Mesothelial cell of epicardium (in vitro differentiated cells): ENCODE measurements around the gene TBXAS1. TPM values are rescaled to one million over a fixed set of nuclear protein-coding genes. Genes with fewer than 3 reads are reported as not detected.

ENCODE experiments used
- DNase-seq, 2 experiments: peaks; one replicate each; pipeline ENCODE4 v3.0.0; 2021; ENCODE audit warnings: low spot score in 2 of 2; ENCODE audit not compliant: unreplicated experiment in 2 of 2
- H3K27ac Mint-ChIP-seq: 2 replicates; pipeline ENCODE4 v1.8.0; 2021; ENCODE audit warnings: mixed read lengths
- H3K27me3 Mint-ChIP-seq: 2 replicates; pipeline ENCODE4 v1.8.0; 2021; ENCODE audit warnings: low read depth, mixed read lengths
- H3K36me3 Mint-ChIP-seq: 2 replicates; pipeline ENCODE4 v1.8.0; 2021; ENCODE audit warnings: mixed read lengths
- H3K4me1 Mint-ChIP-seq: 2 replicates; pipeline ENCODE4 v1.8.0; 2021; ENCODE audit warnings: mixed read lengths
- H3K4me3 Mint-ChIP-seq: 2 replicates; pipeline ENCODE4 v1.8.0; 2021; ENCODE audit warnings: mild to moderate bottlenecking, moderate library complexity, mixed read lengths
- H3K9me3 Mint-ChIP-seq: 2 replicates; pipeline ENCODE4 v1.8.0; 2021; ENCODE audit warnings: mixed read lengths
- CTCF ChIP-seq: fragments of 200-600 bp; sonication (generic); IDR thresholded peaks from one replicate; pipeline ENCODE4 v1.5.0; 2021; ENCODE audit warnings: antibody characterized with exemption; ENCODE audit not compliant: unreplicated experiment
- total RNA-seq: library from RNA; stranded (reverse); gene quantifications from 3 replicates; pipeline ENCODE4 v1.2.1, GENCODE V29; 2021

TBXAS1 gene
- total RNA-seq, 1 donor from 2014 or later = 3.1 TPM

DNA sequence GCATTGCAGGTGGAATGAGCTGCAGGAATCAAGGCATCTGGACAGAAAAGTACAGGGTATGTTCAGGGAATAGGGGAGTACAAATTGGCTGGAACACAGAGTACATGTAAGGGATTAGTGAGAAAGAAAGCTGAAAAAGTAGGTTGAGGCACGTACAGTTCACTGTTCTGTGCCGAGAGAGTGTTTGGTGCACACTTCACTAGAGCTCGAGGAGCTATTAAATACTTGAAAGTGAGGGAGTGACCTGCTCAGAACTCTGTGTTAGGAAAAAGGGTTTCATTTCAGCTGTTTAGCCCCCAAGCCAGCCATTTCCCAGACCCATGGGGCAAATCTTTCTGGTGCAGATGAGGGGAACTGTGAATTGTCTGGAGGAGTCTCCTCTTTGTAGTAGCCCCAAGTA is 115.2 kb downstream of the TBXAS1 start:
- no peaks in the 10 kb centered on the region for H3K36me3 Mint-ChIP-seq
- peaks cover 27% of the 10 kb centered on the region for H3K27me3 Mint-ChIP-seq
- H3K27ac Mint-ChIP-seq = no peak overlapping the region
- H3K4me1 Mint-ChIP-seq = no peaks in the 10 kb centered on the region
- H3K4me3 Mint-ChIP-seq = no peak overlapping the region
- H3K9me3 Mint-ChIP-seq = peaks cover 20% of the 10 kb centered on the region
- DNase-seq = no peak
- TF ChIP-seq CTCF = no peak

GRCh38 chr7:139946533-139946932 is 117.5 kb downstream of the TBXAS1 start:
- H3K9me3 Mint-ChIP-seq = peaks cover 24% of the 10 kb centered on the region
- H3K27ac Mint-ChIP-seq = no peak overlapping the region
- no peak for DNase-seq
- H3K36me3 Mint-ChIP-seq = no peaks in the 10 kb centered on the region
- H3K4me3 Mint-ChIP-seq = no peak overlapping the region
- no peaks in the 10 kb centered on the region for H3K4me1 Mint-ChIP-seq
- peaks cover 12% of the 10 kb centered on the region for H3K27me3 Mint-ChIP-seq
- no peak for TF ChIP-seq CTCF

GRCh38 chr7:139947021-139947420 is 118.0 kb downstream of the TBXAS1 start:
- H3K9me3 Mint-ChIP-seq = peaks cover 24% of the 10 kb centered on the region
- no peaks in the 10 kb centered on the region for H3K4me1 Mint-ChIP-seq
- no peak overlapping the region for H3K4me3 Mint-ChIP-seq
- H3K27ac Mint-ChIP-seq = no peak overlapping the region
- TF ChIP-seq CTCF = no peak
- no peaks in the 10 kb centered on the region for H3K36me3 Mint-ChIP-seq
- DNase-seq = no peak
- H3K27me3 Mint-ChIP-seq = peaks cover 12% of the 10 kb centered on the region

DNA sequence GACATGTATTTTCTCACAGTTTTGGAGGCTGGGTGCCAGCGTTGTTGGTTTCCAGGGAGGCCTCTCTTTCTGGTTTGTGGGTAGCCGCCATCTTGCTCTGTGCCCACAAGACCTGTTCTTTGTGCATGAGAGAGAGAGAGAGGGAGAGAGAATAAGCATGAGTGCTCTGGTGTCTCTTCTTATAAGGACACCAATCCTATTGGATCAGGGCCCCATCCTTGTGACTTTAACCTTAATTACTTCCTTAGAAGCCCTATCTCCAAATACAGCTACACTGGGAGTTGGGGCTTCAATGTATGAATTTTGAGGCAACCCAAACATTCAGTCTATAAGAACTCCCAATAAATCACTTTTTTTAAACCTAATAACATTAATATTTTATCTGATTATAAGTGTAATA is 119.1 kb downstream of the TBXAS1 start:
- peaks cover 12% of the 10 kb centered on the region for H3K27me3 Mint-ChIP-seq
- H3K9me3 Mint-ChIP-seq = peaks cover 24% of the 10 kb centered on the region
- no peak overlapping the region for H3K27ac Mint-ChIP-seq
- H3K4me1 Mint-ChIP-seq = no peaks in the 10 kb centered on the region
- H3K36me3 Mint-ChIP-seq = no peaks in the 10 kb centered on the region
- TF ChIP-seq CTCF = no peak
- H3K4me3 Mint-ChIP-seq = no peak overlapping the region
- DNase-seq = no peak

DNA sequence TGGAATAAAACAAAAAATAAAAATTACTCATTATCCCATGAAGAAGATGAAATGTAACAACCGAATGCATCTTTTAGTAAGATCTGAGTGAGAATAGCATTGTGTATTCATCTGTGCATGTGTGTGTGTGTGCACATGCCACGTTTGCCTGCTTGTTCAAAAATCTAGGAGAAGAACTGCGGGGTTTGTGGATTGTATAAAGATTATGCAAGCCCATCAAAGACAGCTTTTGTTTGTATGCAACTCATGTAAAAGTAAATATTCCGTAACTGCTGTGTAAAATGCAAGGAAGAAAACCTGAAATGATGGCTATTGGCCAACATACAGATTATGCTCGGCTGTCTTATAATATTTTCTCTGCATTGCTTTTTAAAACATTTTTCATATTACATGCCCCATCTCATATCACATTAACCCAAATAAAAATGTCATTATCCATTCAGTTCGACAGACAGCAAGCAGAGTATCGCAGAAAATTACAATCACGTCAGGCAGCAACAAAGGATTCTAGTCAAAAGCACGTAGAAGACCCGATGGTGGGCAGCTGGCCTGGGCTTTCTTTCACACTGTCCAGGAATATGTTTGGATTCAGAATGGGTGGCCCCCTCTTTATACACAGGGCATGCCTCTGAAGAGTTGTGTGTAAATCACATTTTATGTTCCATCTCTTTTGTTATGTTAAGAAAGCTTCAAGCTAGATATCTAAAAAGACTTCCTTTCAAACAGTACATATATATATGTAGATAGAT is 119.7 kb downstream of the TBXAS1 start:
- Mint-ChIP-seq H3K9me3 (peaks cover 24% of the 10 kb centered on the region), H3K4me1 (peaks cover under 1% of the 10 kb centered on the region), H3K36me3 (no peaks in the 10 kb centered on the region), H3K27ac (no peak overlapping the region), H3K27me3 (peaks cover 10% of the 10 kb centered on the region), H3K4me3 (no peak overlapping the region)
- TF ChIP-seq CTCF = no peak
- DNase-seq = no peak
